Measurements from ENCODE around the gene TTC6. TPM values are rescaled to one million over a fixed set of nuclear protein-coding genes. Genes with fewer than 3 reads are reported as not detected.

TTC6 gene
- total RNA-seq, 2 experiments from 2014 or later: not detected

GRCh38 chr14:37589715-37590427 lies 5.6 kb upstream of the TTC6 start:
- CTCF ChIA-PET: no interaction called here
- peaks cover 5% of the 10 kb centered on the region for H3K36me3 Mint-ChIP-seq
- no peak overlapping the region for H3K27ac Mint-ChIP-seq
- no peak for DNase-seq
- H3K27me3 Mint-ChIP-seq: peaks cover 85% of the 10 kb centered on the region
- no peak for ATAC-seq
- H3K4me1 Mint-ChIP-seq: peaks cover 6% of the 10 kb centered on the region
- H3K4me3 Mint-ChIP-seq: no peak overlapping the region
- H3K9me3 Mint-ChIP-seq (ENCODE audit: low read depth): peaks cover 2% of the 10 kb centered on the region

GRCh38 chr14:37590428-37591139 lies 4.8 kb upstream of the TTC6 start:
- Mint-ChIP-seq H3K27me3 (peaks cover 81% of the 10 kb centered on the region), H3K27ac (peak overlapping the region; percentile 46), H3K9me3 (ENCODE audit: low read depth) (peaks cover 2% of the 10 kb centered on the region), H3K36me3 (peaks cover 5% of the 10 kb centered on the region), H3K4me1 (peaks cover 6% of the 10 kb centered on the region), H3K4me3 (no peak overlapping the region)
- no peak for DNase-seq
- CTCF ChIA-PET: no interaction called here
- ATAC-seq: no peak

GRCh38 chr14:37591311-37591940 lies 4.0 kb upstream of the TTC6 start:
- H3K4me3 Mint-ChIP-seq: no peak overlapping the region
- peak overlapping the region; percentile 74 for H3K27ac Mint-ChIP-seq
- H3K36me3 Mint-ChIP-seq: peaks cover 6% of the 10 kb centered on the region
- no peak for ATAC-seq
- no peak for DNase-seq
- CTCF ChIA-PET: no interaction called here
- peaks cover 8% of the 10 kb centered on the region for H3K4me1 Mint-ChIP-seq
- peaks cover 81% of the 10 kb centered on the region for H3K27me3 Mint-ChIP-seq
- H3K9me3 Mint-ChIP-seq (ENCODE audit: low read depth): peaks cover 2% of the 10 kb centered on the region

GRCh38 chr14:37591941-37592481 lies 3.4 kb upstream of the TTC6 start:
- no peak overlapping the region for H3K27ac Mint-ChIP-seq
- H3K4me3 Mint-ChIP-seq: no peak overlapping the region
- peaks cover 2% of the 10 kb centered on the region for H3K9me3 Mint-ChIP-seq (ENCODE audit: low read depth)
- CTCF ChIA-PET: no interaction called here
- H3K27me3 Mint-ChIP-seq: peaks cover 84% of the 10 kb centered on the region
- ATAC-seq (no peak), DNase-seq (no peak)
- peaks cover 8% of the 10 kb centered on the region for H3K36me3 Mint-ChIP-seq
- H3K4me1 Mint-ChIP-seq: peaks cover 9% of the 10 kb centered on the region

- Mint-ChIP-seq H3K4me3 (no peak overlapping the region), H3K27ac (no peak overlapping the region), H3K4me1 (peaks cover 9% of the 10 kb centered on the region), H3K9me3 (ENCODE audit: low read depth) (peaks cover 2% of the 10 kb centered on the region), H3K27me3 (peaks cover 84% of the 10 kb centered on the region), H3K36me3 (peaks cover 10% of the 10 kb centered on the region)
- DNase-seq (no peak), ATAC-seq (no peak)
- CTCF ChIA-PET: no interaction called here
Measured at GRCh38 chr14:37592482-37593408, 2.7 kb upstream of the TTC6 start.

DNA sequence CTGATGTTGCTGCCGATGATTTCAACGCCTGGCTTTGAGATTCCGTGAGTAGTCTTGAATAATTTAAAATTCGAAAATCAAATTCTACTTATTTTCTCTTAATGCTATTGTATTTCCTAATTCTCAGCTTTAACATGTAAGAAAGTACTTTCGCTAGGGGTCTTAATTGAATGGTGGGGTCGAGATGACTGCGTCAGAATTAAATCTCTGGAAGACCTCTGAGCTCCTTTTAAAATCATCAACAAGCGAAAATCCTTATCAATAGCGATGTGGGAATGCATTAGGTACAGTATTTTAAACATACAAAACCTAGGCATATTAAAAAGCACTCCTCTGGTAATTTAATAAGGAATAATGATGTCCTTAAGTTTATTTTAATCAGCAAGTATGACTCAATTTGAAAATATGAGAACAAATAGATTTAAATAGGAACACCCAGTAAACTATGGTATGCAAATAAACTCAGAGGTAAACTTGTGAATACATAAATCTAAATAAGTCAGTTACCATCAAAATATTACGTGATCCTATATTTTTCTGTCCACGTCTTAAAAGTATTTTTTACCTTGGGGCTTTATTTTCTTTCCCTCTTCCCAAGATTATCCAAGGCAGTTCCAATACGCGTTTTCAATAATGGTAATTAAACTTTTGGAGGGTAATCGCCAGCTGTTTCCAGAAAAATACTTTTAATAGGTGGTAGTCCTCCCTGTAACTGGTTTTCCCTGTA lies 1.8 kb upstream of the TTC6 start:
- Mint-ChIP-seq H3K27ac (peak overlapping the region; percentile 63), H3K4me3 (no peak overlapping the region), H3K4me1 (peaks cover 9% of the 10 kb centered on the region), H3K9me3 (ENCODE audit: low read depth) (peaks cover 2% of the 10 kb centered on the region), H3K27me3 (peaks cover 84% of the 10 kb centered on the region), H3K36me3 (peaks cover 10% of the 10 kb centered on the region)
- CTCF ChIA-PET: no interaction called here
- ATAC-seq (no peak), DNase-seq (no peak)

DNA sequence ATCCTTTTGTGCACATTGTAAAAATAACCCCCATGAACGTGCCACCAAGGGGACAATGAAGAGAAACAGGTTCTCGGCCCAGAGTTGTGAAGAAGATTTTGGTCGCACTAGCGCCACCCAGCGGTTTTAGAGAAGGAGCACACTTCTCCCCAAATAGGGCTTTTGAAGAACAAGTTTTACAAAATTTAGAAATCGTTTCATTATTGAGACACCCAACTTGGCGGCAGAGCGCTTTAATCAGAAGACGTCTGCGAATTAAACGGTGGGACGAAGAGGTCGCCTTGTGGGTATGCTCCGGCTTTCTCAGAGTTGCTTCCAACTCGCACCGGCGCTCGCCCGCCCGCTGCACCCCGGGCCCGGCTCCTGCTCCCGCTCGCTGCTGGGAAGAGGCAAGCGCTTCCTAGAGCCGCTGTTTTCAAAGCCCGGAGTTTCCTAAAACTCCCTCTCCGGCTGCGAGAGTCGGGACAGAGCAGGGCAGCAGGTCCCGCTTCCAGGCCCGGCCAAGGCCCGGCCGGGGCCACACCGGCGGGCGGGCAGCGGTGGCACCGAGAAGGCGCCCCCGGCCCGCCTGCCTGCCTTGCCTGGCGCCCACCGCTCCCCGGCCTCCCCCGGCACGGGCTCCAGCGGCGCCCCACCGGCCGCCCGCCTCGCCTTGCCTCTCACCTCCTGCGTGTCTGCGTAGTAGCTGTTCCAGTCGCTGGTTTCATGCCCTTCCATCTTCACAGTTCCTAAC lies 1.0 kb upstream of the TTC6 start:
- Mint-ChIP-seq H3K4me1 (peaks cover 13% of the 10 kb centered on the region), H3K9me3 (ENCODE audit: low read depth) (peaks cover 2% of the 10 kb centered on the region), H3K36me3 (peaks cover 10% of the 10 kb centered on the region), H3K27ac (peak overlapping the region; percentile 63), H3K4me3 (peak overlapping the region; percentile 38), H3K27me3 (peaks cover 84% of the 10 kb centered on the region)
- ATAC-seq: no peak
- DNase-seq: peak; percentile 50
- CTCF ChIA-PET: no interaction called here

GRCh38 chr14:37595809-37596621 lies 586 bp downstream of the TTC6 start:
- H3K9me3 Mint-ChIP-seq (ENCODE audit: low read depth): peaks cover 2% of the 10 kb centered on the region
- peaks cover 86% of the 10 kb centered on the region for H3K27me3 Mint-ChIP-seq
- H3K4me3 Mint-ChIP-seq: no peak overlapping the region
- DNase-seq: peak; percentile 50
- CTCF ChIA-PET: no interaction called here
- ATAC-seq: no peak
- peaks cover 10% of the 10 kb centered on the region for H3K36me3 Mint-ChIP-seq
- peak overlapping the region; percentile 47 for H3K27ac Mint-ChIP-seq
- H3K4me1 Mint-ChIP-seq: peaks cover 13% of the 10 kb centered on the region

GRCh38 chr14:37596790-37597472 lies 1.5 kb downstream of the TTC6 start:
- CTCF ChIA-PET: no interaction called here
- DNase-seq (no peak), ATAC-seq (no peak)
- Mint-ChIP-seq H3K27me3 (peaks cover 89% of the 10 kb centered on the region), H3K27ac (no peak overlapping the region), H3K9me3 (ENCODE audit: low read depth) (peaks cover 2% of the 10 kb centered on the region), H3K4me3 (no peak overlapping the region), H3K4me1 (peaks cover 12% of the 10 kb centered on the region), H3K36me3 (peaks cover 10% of the 10 kb centered on the region)

DNA sequence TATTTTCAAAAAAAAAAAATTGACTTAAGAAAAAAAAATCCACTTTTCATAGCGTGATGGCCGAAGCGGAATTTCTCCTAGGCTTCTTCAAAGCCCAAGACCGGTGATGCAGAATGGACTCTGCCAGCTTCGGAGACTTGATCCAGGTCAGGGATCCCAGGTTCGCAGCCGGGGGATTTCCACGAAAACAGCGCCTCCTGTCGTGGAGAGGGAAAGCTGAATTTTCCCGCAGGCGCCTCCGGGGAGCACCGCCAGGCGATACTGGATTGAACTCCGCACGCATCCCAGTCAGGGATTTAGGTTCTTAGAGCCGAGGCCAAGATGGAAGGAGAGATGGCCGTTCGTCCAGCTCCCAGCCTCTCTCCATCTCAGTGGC lies 2.1 kb downstream of the TTC6 start:
- Mint-ChIP-seq H3K9me3 (ENCODE audit: low read depth) (peaks cover under 1% of the 10 kb centered on the region), H3K4me1 (peaks cover 12% of the 10 kb centered on the region), H3K36me3 (peaks cover 8% of the 10 kb centered on the region), H3K27me3 (peaks cover 87% of the 10 kb centered on the region), H3K4me3 (no peak overlapping the region), H3K27ac (no peak overlapping the region)
- DNase-seq (no peak), ATAC-seq (no peak)
- CTCF ChIA-PET: no interaction called here
